Measurements from ENCODE around the gene ARMC12.

DNA sequence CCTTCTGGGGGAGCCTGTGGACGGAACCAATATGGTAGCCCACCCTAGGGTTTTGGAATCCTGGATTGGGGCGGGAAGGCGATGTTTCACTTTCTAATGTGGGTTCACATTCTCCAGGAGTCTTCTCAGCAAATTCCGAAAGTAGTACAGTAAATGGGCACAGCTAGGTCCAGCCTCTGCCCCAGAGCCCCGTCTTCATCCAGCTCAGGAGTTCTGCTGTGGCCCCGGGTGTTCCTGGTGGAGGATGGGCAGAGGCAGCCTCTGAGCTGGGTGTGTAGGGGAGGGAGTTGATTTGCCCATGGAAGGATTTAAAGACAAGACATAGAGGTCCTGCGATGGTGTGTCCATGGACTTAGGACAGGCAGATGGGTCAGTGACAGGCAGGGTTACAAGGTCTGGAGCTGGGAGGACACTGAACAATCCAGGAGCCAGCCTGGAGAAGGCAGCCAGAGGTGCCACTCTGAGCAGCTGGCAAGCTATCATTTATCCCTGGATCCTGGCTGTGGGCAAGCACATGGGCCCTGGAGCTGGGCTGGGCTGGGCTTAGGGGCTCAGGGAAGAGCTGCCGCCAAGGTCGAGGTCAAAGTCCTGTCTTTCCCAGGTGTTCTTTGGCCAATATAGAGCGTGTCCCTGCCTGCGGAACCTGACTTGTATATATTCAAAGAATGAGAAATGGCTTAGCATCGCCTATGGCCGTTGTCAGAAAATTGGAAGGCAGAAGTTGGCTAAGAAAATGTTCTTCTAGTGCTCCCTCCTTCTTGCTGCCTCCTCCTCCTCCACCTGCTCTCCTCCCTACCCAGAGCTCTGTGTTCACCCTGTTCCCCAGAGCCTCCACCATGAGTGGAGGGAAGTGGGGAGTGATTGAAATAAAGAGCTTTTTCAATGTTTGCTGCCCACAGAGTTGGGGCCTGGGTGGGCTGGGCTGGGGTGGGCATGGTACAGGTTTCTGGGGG is 50.7 kb downstream of the ARMC12 start:
- TF ChIP-seq, protein P1, sequence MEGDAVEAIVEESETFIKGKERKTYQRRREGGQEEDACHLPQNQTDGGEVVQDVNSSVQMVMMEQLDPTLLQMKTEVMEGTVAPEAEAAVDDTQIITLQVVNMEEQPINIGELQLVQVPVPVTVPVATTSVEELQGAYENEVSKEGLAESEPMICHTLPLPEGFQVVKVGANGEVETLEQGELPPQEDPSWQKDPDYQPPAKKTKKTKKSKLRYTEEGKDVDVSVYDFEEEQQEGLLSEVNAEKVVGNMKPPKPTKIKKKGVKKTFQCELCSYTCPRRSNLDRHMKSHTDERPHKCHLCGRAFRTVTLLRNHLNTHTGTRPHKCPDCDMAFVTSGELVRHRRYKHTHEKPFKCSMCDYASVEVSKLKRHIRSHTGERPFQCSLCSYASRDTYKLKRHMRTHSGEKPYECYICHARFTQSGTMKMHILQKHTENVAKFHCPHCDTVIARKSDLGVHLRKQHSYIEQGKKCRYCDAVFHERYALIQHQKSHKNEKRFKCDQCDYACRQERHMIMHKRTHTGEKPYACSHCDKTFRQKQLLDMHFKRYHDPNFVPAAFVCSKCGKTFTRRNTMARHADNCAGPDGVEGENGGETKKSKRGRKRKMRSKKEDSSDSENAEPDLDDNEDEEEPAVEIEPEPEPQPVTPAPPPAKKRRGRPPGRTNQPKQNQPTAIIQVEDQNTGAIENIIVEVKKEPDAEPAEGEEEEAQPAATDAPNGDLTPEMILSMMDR (IDR thresholded peaks at IDR 0.05; ENCODE audit: low read length), result no peak
- no peak for TF ChIP-seq EZH2 (IDR thresholded peaks at IDR 0.05; ENCODE audit: borderline replicate concordance, low read length)
